WI38 (cell line): ENCODE measurements around the gene EVX2.

Source experiments
- H3K4me3 ChIP-seq: 2 replicates; pipeline ENCODE4 v1.5.1; 2011; ENCODE audit warnings: low read depth, mild to moderate bottlenecking, control low read depth, low read length
- CTCF ChIP-seq: IDR thresholded peaks from 2 replicates; pipeline ENCODE4 v1.5.1; 2012; ENCODE audit warnings: low read depth, mild to moderate bottlenecking, control low read depth, low read length

The EVX2 gene

GRCh38 chr2:176083796-176084261 is at the start of gene EVX2:
EVX2 (minus strand) TSS chr2:176083962; CDS start chr2:176083776, 186 bp downstream.
- no peak for TF ChIP-seq CTCF
- H3K4me3 ChIP-seq = no peak within 1 kb of the TSS

GRCh38 chr2:176133389-176133788 is 49.6 kb upstream of the EVX2 start:
- no peak overlapping the region for H3K4me3 ChIP-seq
- no peak for TF ChIP-seq CTCF

GRCh38 chr2:176132205-176133171 is 48.7 kb upstream of the EVX2 start:
- TF ChIP-seq CTCF = no peak; the same call in 1 of the 2 replicates
- peak overlapping the region; percentile 38 for H3K4me3 ChIP-seq

GRCh38 chr2:176131848-176132158 is 48.0 kb upstream of the EVX2 start:
- H3K4me3 ChIP-seq = no peak overlapping the region
- TF ChIP-seq CTCF = no peak

- H3K4me3 ChIP-seq = no peak overlapping the region; the same call in 1 of the 2 replicates
- no peak for TF ChIP-seq CTCF
Measured at GRCh38 chr2:176130957-176131847, 47.4 kb upstream of the EVX2 start.

GRCh38 chr2:176130147-176130956 is 46.6 kb upstream of the EVX2 start:
- H3K4me3 ChIP-seq = peak overlapping the region; percentile 40
- no peak for TF ChIP-seq CTCF
